ENCODE data around the gene LRRN2. TPM values are rescaled to one million over a fixed set of nuclear protein-coding genes. Genes with fewer than 3 reads are reported as not detected.

The LRRN2 gene
- total RNA-seq, 1 donor from 2014 or later: not detected

DNA sequence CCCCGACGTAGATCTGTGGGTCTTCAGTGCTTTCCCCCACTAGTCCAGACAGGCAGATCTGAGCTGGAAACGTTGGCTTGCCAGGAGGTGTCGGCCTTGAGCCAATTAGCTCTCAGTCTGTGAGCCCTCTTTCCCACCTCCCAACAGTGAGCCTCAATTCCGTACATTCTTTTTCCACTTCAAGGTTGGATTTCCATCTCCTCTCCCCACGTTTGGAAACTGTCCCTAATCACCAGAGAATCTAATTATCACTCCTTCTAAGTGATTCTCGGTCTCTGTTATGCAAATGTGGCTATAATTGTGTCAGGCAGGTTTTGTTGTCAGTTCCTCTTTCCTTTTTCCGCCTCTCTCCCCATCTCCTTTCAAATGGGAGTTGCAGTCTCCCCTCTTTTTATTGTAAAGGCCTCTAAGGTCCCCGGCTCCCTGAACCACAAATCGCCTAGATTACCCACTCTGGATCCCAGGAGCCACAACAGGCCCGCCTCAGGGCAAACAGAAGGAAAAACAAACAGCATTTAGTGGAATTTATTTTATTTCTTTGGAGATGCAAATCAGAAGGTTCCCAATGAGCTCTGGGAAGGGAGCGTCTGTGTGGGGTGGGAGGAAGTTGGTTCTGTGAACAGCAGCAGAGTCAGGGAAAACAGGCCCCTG lies 29.4 kb upstream of the LRRN2 start:
- Mint-ChIP-seq H3K9me3 (no peaks in the 10 kb centered on the region), H3K36me3 (ENCODE audit: low read depth) (no peaks in the 10 kb centered on the region), H3K4me3 (peak overlapping the region; percentile 64), H3K27me3 (peaks cover 28% of the 10 kb centered on the region), H3K27ac (no peak overlapping the region), H3K4me1 (peaks cover 35% of the 10 kb centered on the region)
- ATAC-seq (ENCODE audit: low read depth): no peak
- DNase-seq: no peak
- intact Hi-C loops (cut with micrococcal nuclease): no loop called here
- ChIA-PET POLR2A (no interaction called here), CTCF (interaction anchor here (1.2 kb wide), 1 partner anchor 92 kb away, joined by 3 read pairs; no protein-coding TSS in a partner anchor)
- TF ChIP-seq CTCF (IDR thresholded peaks at IDR 0.05): no peak

GRCh38 chr1:204714194-204714860 lies 28.8 kb upstream of the LRRN2 start:
- Mint-ChIP-seq H3K27me3 (peaks cover 28% of the 10 kb centered on the region), H3K9me3 (no peaks in the 10 kb centered on the region), H3K4me1 (peaks cover 35% of the 10 kb centered on the region), H3K27ac (no peak overlapping the region), H3K36me3 (ENCODE audit: low read depth) (no peaks in the 10 kb centered on the region), H3K4me3 (peak overlapping the region; percentile 64)
- ChIA-PET CTCF (interaction anchor here (1.2 kb wide), 1 partner anchor 93 kb away, joined by 3 read pairs; no protein-coding TSS in a partner anchor), POLR2A (no interaction called here)
- DNase-seq: no peak
- intact Hi-C loops (cut with micrococcal nuclease): no loop called here
- ATAC-seq (ENCODE audit: low read depth): no peak
- TF ChIP-seq CTCF (IDR thresholded peaks at IDR 0.05): no peak

GRCh38 chr1:204713541-204713940 lies 28.0 kb upstream of the LRRN2 start:
- CTCF ChIA-PET: no interaction called here
- TF ChIP-seq CTCF (IDR thresholded peaks at IDR 0.05): no peak

GRCh38 chr1:204712708-204713430 lies 27.3 kb upstream of the LRRN2 start:
- no peaks in the 10 kb centered on the region for H3K9me3 Mint-ChIP-seq
- peaks cover 35% of the 10 kb centered on the region for H3K4me1 Mint-ChIP-seq
- H3K4me3 Mint-ChIP-seq: no peak overlapping the region
- ChIA-PET POLR2A (no interaction called here), CTCF (no interaction called here)
- no peaks in the 10 kb centered on the region for H3K36me3 Mint-ChIP-seq (ENCODE audit: low read depth)
- no peak overlapping the region for H3K27ac Mint-ChIP-seq
- H3K27me3 Mint-ChIP-seq: peaks cover 28% of the 10 kb centered on the region
- intact Hi-C loops (cut with micrococcal nuclease): no loop called here
- ATAC-seq (ENCODE audit: low read depth) (no peak), DNase-seq (no peak)
- TF ChIP-seq CTCF (IDR thresholded peaks at IDR 0.05): no peak

More at GRCh38 chr1:204713541-204713940, 28.0 kb upstream of the LRRN2 start:
- POLR2A ChIA-PET: no interaction called here
- Mint-ChIP-seq H3K4me1 (peaks cover 35% of the 10 kb centered on the region), H3K27me3 (peaks cover 28% of the 10 kb centered on the region), H3K27ac (no peak overlapping the region), H3K4me3 (no peak overlapping the region), H3K9me3 (no peaks in the 10 kb centered on the region), H3K36me3 (ENCODE audit: low read depth) (no peaks in the 10 kb centered on the region)
- DNase-seq (no peak), ATAC-seq (ENCODE audit: low read depth) (no peak)
- intact Hi-C loops (cut with micrococcal nuclease): no loop called here
